SK-N-SH (cell line): ENCODE results near the gene GALNT18.

ENCODE experiments used
- ELF1 ChIP-seq: IDR thresholded peaks from 2 replicates; pipeline ENCODE4 v1.4.0; 2012
- EP300 ChIP-seq, 2 experiments: IDR thresholded peaks; 2 replicates each; pipeline versions ENCODE4 v1.4.0 to v1.6.1; 2012; ENCODE audit warnings: borderline replicate concordance in 1 of 2, low read depth in 1 of 2, low read length in 1 of 2
- FOSL2 ChIP-seq: IDR thresholded peaks from 2 replicates; pipeline ENCODE4 v1.4.0; 2012; ENCODE audit warnings: low read depth, mild to moderate bottlenecking, moderate library complexity, borderline replicate concordance
- JUND ChIP-seq: IDR thresholded peaks from 2 replicates; pipeline ENCODE4 v1.4.0; 2012
- MXI1 ChIP-seq: IDR thresholded peaks from 2 replicates; pipeline ENCODE4 v1.6.1; 2012; ENCODE audit warnings: mild to moderate bottlenecking, low read depth, low read length, improper control_type of control experiment
- POLR2AphosphoS5 ChIP-seq: IDR thresholded peaks from 2 replicates; pipeline ENCODE4 v1.6.1; 2012; ENCODE audit warnings: low read depth, low read length
- RAD21 ChIP-seq: IDR thresholded peaks from 2 replicates; pipeline ENCODE4 v1.6.1; 2012; ENCODE audit warnings: mild to moderate bottlenecking, low read length
- TAF1 ChIP-seq: IDR thresholded peaks from 2 replicates; pipeline ENCODE4 v1.6.1; 2012; ENCODE audit warnings: low read depth, mild to moderate bottlenecking, low read length, moderate library complexity, borderline replicate concordance
- YY1 ChIP-seq: IDR thresholded peaks from 2 replicates; pipeline ENCODE4 v1.4.0; 2012; ENCODE audit warnings: low read depth, mild to moderate bottlenecking
- TF ChIP-seq, protein P1 (sequence below): fragments of 200-600 bp; sonication (generic); IDR thresholded peaks from 2 replicates; pipeline ENCODE4 v1.6.1; 2017; ENCODE audit warnings: antibody characterized with exemption, mild to moderate bottlenecking, moderate library complexity
- TF ChIP-seq, protein P2 (sequence below): IDR thresholded peaks from 2 replicates; pipeline ENCODE4 v1.4.0; 2012; ENCODE audit warnings: low read depth, borderline replicate concordance
- TF ChIP-seq, protein P3 (sequence below): IDR thresholded peaks from 2 replicates; pipeline ENCODE4 v1.4.0; 2012; ENCODE audit warnings: low read depth
- TF ChIP-seq, protein P4 (sequence below): fragments of 150-350 bp; IDR thresholded peaks from 2 replicates; pipeline ENCODE4 v1.6.1; 2017; ENCODE audit warnings: antibody characterized with exemption, low read length, low read depth, borderline replicate concordance

DNA sequence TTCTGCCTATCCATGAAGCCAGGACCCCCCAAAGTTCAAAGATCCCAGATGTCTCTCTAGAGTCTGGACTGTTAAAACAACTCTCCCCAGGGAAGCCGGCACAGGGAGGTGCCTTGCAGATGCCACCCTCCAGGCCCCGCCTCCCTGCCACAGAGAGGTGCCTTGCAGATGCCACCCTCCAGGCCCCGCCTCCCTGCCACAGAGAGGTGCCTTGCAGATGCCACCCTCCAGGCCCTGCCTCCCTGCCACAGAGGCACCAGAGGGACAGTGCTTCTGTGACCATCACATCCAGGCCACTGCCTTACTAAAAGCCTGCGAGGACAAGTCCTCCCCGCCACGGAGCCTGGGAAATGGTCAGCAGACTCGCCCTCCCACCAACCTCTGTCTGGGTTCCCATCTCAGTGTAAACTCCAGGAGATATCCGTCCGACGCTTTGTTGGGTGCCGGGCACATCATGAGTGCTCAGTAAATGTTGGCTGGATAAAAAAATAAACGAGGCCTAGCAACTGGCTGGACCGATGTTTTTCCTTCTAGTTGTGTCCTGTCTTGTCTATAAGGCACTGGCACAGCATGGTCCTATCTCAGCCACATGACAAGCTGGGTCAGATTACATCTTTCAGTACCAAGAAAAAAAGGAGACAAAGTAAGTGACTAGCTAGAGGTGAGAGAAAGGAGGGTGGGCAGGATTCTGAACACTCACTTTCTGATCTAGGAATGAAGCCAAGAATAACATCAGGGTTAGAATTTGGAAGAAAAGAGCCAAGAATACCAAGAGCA is 177.6 kb downstream of the GALNT18 start:
- TF ChIP-seq RAD21 (no peak), JUND (no peak), ELF1 (no peak), YY1 (no peak), EP300 (IDR thresholded peaks at IDR 0.05; ENCODE audit: borderline replicate concordance in 1 of 2, low read depth in 1 of 2, low read length in 1 of 2) (no peak), FOSL2 (no peak), MXI1 (no peak), TAF1 (no peak), POLR2AphosphoS5 (no peak)
- TF ChIP-seq, protein P1, sequence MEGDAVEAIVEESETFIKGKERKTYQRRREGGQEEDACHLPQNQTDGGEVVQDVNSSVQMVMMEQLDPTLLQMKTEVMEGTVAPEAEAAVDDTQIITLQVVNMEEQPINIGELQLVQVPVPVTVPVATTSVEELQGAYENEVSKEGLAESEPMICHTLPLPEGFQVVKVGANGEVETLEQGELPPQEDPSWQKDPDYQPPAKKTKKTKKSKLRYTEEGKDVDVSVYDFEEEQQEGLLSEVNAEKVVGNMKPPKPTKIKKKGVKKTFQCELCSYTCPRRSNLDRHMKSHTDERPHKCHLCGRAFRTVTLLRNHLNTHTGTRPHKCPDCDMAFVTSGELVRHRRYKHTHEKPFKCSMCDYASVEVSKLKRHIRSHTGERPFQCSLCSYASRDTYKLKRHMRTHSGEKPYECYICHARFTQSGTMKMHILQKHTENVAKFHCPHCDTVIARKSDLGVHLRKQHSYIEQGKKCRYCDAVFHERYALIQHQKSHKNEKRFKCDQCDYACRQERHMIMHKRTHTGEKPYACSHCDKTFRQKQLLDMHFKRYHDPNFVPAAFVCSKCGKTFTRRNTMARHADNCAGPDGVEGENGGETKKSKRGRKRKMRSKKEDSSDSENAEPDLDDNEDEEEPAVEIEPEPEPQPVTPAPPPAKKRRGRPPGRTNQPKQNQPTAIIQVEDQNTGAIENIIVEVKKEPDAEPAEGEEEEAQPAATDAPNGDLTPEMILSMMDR: no peak
- TF ChIP-seq, protein P2, sequence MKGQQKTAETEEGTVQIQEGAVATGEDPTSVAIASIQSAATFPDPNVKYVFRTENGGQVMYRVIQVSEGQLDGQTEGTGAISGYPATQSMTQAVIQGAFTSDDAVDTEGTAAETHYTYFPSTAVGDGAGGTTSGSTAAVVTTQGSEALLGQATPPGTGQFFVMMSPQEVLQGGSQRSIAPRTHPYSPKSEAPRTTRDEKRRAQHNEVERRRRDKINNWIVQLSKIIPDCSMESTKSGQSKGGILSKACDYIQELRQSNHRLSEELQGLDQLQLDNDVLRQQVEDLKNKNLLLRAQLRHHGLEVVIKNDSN: no peak
- TF ChIP-seq, protein P3, sequence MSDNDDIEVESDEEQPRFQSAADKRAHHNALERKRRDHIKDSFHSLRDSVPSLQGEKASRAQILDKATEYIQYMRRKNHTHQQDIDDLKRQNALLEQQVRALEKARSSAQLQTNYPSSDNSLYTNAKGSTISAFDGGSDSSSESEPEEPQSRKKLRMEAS: no peak
- TF ChIP-seq, protein P4, sequence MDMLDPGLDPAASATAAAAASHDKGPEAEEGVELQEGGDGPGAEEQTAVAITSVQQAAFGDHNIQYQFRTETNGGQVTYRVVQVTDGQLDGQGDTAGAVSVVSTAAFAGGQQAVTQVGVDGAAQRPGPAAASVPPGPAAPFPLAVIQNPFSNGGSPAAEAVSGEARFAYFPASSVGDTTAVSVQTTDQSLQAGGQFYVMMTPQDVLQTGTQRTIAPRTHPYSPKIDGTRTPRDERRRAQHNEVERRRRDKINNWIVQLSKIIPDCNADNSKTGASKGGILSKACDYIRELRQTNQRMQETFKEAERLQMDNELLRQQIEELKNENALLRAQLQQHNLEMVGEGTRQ: no peak
